SW 1271 (cell line): ENCODE measurements around the gene SMAD2.
"Not testable (repeated sequence)": the region's sequence is repeated elsewhere in the genome, so short reads cannot be mapped to it uniquely, and the experiment has no call there.

Experiments used
- DNase-seq, 2 experiments: peaks; one replicate each; lab custom pipeline; 2025; lab: John Stamatoyannopoulos, UW

The SMAD2 gene

GRCh38 chr18:47842836-47843235 is 87.6 kb downstream of the SMAD2 start:
- no peak for DNase-seq

DNA sequence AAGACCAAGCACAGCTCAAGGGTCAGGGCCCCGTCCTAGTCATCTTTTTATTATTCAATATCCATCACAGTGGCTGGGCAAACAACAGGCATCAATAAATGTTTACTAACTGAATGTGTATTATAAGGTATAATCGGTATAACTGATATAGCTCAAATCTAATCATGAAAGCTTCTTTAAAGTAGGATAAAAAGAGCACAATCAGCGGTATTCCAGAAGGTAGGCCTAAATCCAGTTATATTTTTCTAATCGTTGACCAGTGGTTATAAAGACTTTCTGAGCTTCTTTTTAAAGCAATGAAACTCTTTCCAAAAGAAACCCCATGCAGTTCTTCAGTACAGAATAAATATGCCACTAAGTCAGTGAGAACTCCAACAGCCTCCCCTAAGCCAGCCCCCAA is 92.1 kb downstream of the SMAD2 start:
- no peak for DNase-seq

- DNase-seq = no peak
Measured at GRCh38 chr18:47832348-47832747, 98.1 kb downstream of the SMAD2 start.

DNA sequence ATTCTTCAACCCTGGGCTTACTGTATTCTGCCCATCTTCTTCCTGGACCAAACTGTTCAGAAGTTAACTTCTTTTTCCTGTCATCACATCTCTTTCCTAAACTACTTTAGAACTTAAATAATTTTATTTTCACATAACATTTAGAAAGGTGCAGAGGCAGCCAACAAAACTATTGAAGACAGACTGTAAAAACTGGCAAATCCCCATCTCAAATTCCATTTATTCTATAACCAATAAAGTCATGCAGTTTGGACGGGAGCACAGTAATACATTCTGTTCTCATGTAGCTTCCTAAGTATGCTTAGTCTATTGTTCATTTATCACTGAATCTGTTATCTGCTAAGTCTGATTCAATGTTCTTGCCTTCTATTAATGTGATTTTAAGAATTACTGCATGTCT is 99.1 kb downstream of the SMAD2 start:
- no peak for DNase-seq

DNA sequence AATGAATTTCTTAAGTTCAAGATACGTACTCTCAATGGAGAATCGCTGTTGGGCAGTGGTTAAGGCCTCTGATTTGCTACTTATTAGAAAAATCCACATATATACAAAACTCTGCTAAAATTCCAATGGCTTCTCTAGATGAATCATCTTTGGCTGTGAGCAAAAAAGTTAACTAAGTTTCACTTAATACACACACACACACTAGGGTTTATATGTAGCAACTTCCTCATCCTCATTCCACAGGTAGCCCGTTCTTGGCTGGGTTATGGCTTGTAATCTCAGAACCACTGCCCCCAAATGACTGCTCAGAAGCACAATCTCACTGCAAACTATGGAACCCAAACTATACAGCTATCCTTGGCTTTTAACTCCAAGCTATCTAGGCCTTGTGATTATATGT is 99.7 kb downstream of the SMAD2 start:
- no peak for DNase-seq

- DNase-seq = no peak
Measured at GRCh38 chr18:47829831-47830230, 100.6 kb downstream of the SMAD2 start.

DNA sequence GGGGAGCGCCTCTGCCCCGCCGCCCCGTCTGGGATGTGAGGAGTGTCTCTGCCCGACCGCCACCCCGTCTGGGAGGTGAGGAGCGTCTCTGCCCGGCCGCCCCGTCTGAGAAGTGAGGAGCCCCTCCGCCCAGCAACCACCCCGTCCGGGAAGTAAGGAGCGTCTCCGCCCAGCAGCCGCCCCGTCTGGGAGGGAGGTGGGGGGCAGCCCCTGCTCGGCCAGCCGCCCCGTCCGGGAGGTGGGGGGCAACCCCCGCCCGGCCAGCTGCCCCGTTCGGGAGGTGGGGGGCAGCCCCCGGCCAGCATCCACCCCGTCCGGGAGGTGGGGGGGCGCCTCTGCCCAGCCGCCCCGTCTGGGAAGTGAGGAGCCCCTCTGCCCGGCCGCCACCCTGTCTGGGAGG is 102.4 kb downstream of the SMAD2 start:
- not testable (repeated sequence) for DNase-seq

DNA sequence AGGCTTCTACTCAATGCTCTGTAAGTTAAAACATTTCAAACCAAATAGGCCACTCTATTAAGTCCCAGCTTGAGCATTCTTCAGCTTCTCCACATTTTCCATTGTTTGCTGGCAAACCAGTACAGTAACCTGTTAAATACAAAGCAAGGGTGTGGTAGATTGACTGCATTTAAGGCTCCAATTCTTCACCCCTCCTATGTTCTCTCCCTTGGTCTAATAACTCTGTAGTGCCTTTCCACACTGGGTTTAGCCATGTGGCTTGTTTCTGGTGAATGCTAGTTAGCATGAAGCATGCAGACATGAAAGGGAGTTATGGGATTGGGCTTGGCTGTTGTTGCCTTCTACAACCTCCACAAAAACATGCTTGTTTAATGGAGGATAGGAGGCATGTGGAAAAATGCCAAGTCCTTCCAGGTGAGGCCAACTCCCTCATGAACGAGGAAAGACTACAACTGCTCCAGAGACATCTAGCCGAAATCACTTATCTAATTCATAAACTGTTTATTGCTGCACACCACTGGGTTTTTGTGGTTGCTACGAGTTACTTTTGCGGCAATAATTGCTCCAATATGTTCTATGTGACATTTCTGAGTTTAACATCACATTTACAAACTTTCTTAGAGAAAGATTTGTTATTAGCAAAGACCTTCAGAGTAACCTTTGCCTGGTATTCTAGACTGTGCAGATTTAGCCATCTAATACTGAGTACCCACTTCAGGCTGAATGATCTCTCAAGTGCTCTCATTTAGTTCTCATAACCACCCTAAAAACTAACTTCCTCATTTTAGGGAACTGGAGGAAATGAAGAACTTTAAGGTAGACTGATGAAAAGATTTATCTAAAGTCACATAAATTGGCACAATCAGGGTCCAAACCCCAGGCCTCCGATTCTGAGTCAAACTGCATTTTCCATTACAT is 104.0 kb downstream of the SMAD2 start:
- no peak for DNase-seq

DNA sequence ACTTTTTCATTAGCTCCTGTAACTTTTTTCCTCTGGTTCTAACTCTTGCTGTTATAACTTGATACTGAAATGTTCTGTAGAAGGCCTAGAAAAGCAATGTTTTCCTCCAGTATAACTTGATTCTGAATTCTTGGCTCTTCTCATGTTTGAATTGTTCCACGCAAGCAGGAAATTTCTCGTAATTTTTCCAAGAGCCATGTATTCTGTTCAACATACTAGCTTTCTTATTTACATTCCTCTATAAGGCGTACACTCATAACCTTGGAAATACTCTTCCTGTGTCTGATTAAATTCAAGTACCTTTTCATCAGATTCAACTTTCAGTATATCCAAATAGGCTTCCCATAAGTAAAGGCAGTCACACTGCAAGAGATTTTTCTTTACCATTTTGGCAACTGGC is 109.1 kb downstream of the SMAD2 start:
- no peak for DNase-seq

DNA sequence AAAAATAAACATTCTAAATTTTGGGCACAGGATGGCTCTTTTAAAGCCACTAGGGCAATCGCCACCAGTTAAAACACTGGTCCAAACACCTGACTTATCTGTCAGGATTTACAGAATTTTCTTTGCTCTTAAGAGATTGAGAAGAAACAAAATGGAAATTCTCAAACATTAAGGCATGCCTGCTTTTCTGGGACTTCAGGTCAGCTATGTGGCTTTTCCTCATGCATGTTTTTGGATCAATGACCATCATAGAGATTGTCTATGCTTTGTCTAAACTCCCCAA is 112.7 kb downstream of the SMAD2 start:
- no peak for DNase-seq

DNA sequence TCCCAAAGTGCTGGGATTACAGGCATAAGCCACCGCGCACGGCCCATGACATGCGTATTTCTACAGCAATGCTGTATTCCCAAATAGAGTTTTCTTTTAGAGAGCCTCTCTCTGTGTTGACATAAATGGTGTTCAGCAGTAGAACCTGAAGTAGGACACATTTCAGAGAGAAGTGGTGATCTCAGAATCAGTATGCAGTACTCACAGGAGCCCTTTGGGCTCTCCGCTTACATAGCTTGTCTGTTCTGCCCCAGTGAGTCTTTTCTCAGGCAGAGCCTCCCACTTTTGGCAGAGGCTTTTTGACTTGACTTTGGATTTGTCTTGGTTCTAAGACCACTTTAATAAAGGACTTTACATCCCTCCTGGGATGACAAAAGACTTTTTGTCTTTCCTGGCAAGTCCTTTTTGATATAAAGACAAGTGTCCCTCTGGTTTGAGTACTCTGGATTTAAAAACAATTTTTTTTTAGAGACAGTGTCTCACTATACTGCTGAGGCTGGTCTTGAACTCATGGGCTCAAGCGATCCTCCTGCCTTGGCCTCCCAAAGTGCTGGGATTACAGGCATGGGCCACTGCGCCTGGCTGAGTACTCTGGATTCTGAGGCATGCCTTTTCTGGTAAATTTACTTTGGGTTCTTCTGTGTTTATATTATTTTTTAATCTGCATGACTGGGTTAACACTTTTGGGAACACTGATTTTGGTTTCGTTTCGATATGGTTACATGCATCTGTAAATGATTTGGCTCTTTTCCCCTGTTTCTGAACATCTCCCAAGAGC is 113.3 kb downstream of the SMAD2 start:
- DNase-seq = no peak

DNA sequence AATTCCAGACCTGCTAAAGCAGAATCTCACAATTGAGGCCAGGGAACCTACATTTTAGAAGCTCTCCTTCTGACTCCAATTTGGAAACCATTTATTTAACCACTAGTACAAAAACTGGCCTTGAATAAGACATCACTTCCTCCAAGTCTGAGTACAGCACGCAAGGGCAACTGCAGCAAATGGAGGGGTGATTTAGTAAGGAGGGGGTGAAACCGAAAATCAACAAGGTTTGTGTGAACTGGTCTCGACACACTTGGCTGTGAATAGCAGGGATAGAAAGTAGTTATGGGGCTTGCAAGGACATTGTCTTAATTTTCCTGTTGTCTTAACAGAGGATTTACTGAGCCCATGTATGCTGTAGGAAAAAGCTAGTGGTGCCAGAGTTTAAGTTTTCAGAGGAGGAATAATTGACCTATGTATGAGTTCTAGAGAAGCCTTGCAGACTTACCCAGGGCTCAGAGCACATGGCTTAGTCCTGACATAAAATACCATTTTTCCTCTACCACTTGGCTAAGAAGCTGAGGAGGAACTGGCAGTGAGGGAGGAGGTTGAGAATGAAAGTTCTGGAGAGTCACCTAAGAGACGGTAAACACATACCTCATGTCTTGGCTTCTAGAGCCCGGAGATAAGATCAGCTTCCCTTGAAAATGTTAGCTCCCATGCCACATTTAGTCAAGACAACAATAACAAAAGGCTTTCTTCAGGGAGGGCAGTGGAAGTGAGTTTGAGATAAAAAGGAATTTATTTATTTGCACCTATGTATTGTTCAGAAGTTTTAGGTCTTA is 114.8 kb downstream of the SMAD2 start:
- DNase-seq = no peak

- no peak for DNase-seq
Measured at GRCh38 chr18:47809420-47809819, 121.0 kb downstream of the SMAD2 start.

GRCh38 chr18:47802802-47803201 is 127.7 kb downstream of the SMAD2 start:
- no peak for DNase-seq

- no peak for DNase-seq
Measured at GRCh38 chr18:47801817-47802216, 128.6 kb downstream of the SMAD2 start.

GRCh38 chr18:47800756-47801155 is 129.7 kb downstream of the SMAD2 start:
- DNase-seq = no peak

GRCh38 chr18:47800248-47800647 is 130.2 kb downstream of the SMAD2 start:
- no peak for DNase-seq

DNA sequence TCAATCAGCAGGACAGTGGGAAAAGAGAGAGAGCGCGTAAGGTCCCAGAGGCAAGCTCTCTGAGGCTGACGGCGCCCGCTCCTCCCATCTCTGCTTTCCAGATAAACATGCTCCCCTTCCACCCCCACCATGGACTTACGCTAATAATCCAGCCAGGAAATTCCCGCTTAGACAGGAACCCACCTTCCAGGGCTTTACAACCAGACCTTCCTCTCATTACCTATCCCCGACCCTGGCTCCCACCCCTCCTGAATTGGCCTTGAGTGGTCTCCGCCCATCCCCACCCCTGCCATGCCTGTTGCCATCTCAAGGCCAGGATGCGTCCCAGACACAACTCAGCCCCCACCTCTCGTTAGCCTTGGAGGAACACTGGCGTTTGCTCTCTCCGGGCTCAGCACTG is 131.1 kb downstream of the SMAD2 start:
- no peak for DNase-seq

- no peak for DNase-seq
Measured at GRCh38 chr18:47798366-47798765, 132.1 kb downstream of the SMAD2 start.

- no peak for DNase-seq
Measured at GRCh38 chr18:47797126-47797525, 133.3 kb downstream of the SMAD2 start.

DNA sequence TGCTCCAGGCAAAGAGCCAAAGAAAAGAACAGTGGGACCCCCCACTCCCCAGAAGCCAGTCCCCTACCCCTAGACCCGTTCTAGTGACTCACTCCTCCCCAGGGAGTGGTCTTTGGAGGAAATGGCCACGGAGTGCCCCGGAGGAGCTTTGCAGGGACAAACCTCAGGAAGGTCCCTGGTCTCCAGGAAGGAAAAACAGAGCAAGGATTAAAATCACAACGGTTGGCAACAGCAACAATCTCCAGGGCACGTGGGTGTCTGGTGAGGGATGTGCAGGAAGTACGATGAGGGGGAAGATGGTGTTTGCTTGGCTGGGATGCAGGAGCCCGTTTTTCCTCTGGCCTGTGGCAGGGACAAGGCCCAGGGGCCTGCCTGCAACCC is 135.0 kb downstream of the SMAD2 start:
- DNase-seq = no peak

GRCh38 chr18:47794725-47795433 is 135.6 kb downstream of the SMAD2 start:
- no peak for DNase-seq
